Thoracic aorta (tissue), 2 donors: ENCODE data around the gene DSTYK. TPM values are rescaled to one million over a fixed set of nuclear protein-coding genes. Genes with fewer than 3 reads are reported as not detected.

Experiments used
- ATAC-seq: fragments of 150-250 bp; one replicate; pipeline ENCODE4 v1.8.0; 2017; ENCODE audit warnings: low read depth; ENCODE audit not compliant: insufficient number of reproducible peaks, low FRiP score
- DNase-seq: peaks from one replicate; pipeline ENCODE4 v3.0.0-alpha.2; 2020; ENCODE audit warnings: low spot score
- H3K27ac ChIP-seq, 2 donors: fragments of 200-600 bp; sonication (generic); 1 replicate in 1 of 2; 2 replicates in 1 of 2; pipeline ENCODE4 v1.5.1; 2016; ENCODE audit warnings: mild to moderate bottlenecking in 2 of 2, moderate library complexity in 2 of 2
- H3K27me3 ChIP-seq: fragments of 200-600 bp; sonication (generic); replicated peaks from 2 replicates; pipeline ENCODE4 v1.6.0; 2016; ENCODE audit warnings: mild to moderate bottlenecking; ENCODE audit not compliant: insufficient read depth
- H3K36me3 ChIP-seq: fragments of 200-600 bp; sonication (generic); one replicate; pipeline ENCODE4 v1.5.1; 2016
- H3K4me1 ChIP-seq, 2 donors: fragments of 200-600 bp; sonication (generic); 1 replicate in 1 of 2; 2 replicates in 1 of 2; pipeline versions ENCODE4 v1.5.1 to v1.6.0; 2016; ENCODE audit warnings: low read depth in 2 of 2, mild to moderate bottlenecking in 1 of 2; ENCODE audit not compliant: control insufficient read depth in 1 of 2
- H3K4me3 ChIP-seq: fragments of 200-600 bp; sonication (generic); 2 replicates; pipeline ENCODE4 v1.5.1; 2016; ENCODE audit warnings: mild to moderate bottlenecking
- H3K9me3 ChIP-seq: fragments of 200-600 bp; sonication (generic); 2 replicates; pipeline ENCODE4 v1.5.1; 2016
- total RNA-seq, 2 donors: library from RNA; depleted of rRNA; stranded (reverse); fragments of >200 nt; gene quantifications; one replicate each; pipeline versions ENCODE4 v1.1.0 to v1.2.3, GENCODE V29; 2016
- TF ChIP-seq, protein P1 (sequence below): fragments of 200-600 bp; sonication (generic); IDR thresholded peaks from one replicate; pipeline ENCODE4 v1.5.1; 2019; ENCODE audit warnings: antibody characterized with exemption

Gene DSTYK
- total RNA-seq, 2 donors from 2014 or later = 12.9 to 14.4 TPM

GRCh38 chr1:205204552-205204951 lies 7.0 kb downstream of the DSTYK start:
- ATAC-seq (no peak), DNase-seq (no peak)
- H3K4me1 ChIP-seq = peaks cover 4 to 6% of the 10 kb centered on the region in 2 donors
- TF ChIP-seq, protein P1, sequence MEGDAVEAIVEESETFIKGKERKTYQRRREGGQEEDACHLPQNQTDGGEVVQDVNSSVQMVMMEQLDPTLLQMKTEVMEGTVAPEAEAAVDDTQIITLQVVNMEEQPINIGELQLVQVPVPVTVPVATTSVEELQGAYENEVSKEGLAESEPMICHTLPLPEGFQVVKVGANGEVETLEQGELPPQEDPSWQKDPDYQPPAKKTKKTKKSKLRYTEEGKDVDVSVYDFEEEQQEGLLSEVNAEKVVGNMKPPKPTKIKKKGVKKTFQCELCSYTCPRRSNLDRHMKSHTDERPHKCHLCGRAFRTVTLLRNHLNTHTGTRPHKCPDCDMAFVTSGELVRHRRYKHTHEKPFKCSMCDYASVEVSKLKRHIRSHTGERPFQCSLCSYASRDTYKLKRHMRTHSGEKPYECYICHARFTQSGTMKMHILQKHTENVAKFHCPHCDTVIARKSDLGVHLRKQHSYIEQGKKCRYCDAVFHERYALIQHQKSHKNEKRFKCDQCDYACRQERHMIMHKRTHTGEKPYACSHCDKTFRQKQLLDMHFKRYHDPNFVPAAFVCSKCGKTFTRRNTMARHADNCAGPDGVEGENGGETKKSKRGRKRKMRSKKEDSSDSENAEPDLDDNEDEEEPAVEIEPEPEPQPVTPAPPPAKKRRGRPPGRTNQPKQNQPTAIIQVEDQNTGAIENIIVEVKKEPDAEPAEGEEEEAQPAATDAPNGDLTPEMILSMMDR = no peak
- H3K36me3 ChIP-seq = no peaks in the 10 kb centered on the region
- no peaks in the 10 kb centered on the region for H3K9me3 ChIP-seq
- H3K27ac ChIP-seq = no peak overlapping the region
- H3K4me3 ChIP-seq = no peak overlapping the region
- H3K27me3 ChIP-seq = no peaks in the 10 kb centered on the region

GRCh38 chr1:205199931-205200299 lies 11.6 kb downstream of the DSTYK start:
- H3K9me3 ChIP-seq = no peaks in the 10 kb centered on the region
- no peak overlapping the region for H3K27ac ChIP-seq
- no peaks in the 10 kb centered on the region for H3K36me3 ChIP-seq
- no peaks in the 10 kb centered on the region for H3K27me3 ChIP-seq
- H3K4me1 ChIP-seq = peaks cover 8 to 10% of the 10 kb centered on the region in 2 donors
- TF ChIP-seq, protein P1 = no peak
- H3K4me3 ChIP-seq = no peak overlapping the region
- no peak for ATAC-seq
- no peak for DNase-seq

DNA sequence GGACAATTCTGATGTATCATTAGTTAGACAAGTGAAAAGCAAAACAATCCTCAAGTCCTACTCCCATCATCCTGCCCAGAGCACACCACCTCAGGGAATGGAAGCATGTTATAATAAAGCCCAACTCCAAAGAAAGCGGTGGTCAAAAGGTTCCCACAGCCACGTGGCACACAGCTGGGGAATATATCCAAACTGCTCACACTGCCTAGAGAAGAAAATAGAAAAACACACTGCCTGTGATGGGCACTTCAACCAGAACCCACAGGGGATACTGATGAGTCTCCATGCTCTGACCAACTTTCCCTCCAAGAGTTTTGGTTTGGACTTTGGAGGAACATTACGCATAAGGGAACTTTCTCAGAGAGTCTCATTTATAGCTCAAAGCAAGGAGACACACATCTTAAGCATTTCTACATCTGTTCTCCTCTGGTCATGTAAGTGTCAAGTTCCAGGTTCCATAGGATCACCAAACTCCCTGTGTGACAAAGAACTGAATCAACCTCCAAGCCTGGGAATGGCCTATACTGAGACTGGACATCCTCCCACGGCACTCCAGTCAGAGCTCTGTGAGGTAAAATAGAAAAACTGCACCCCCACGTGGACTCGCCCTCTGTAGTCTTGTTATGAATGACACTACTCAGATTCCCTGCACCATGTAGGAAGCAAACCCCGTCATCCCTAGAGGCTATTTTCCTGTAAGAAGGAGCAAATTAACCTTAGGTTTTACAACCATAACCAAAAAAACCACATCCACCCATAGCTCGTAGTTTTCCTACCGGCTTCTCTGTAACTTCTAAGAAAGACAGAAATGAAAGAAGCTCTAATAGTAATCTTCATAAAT lies 12.2 kb downstream of the DSTYK start:
- ATAC-seq = no peak
- H3K4me1 ChIP-seq = peaks cover 5 to 10% of the 10 kb centered on the region in 2 donors
- TF ChIP-seq, protein P1 = no peak
- H3K36me3 ChIP-seq = no peaks in the 10 kb centered on the region
- H3K27ac ChIP-seq = no peak overlapping the region
- no peak overlapping the region for H3K4me3 ChIP-seq
- no peaks in the 10 kb centered on the region for H3K9me3 ChIP-seq
- DNase-seq = no peak
- H3K27me3 ChIP-seq = no peaks in the 10 kb centered on the region

- DNase-seq (no peak), ATAC-seq (no peak)
- peaks cover 5 to 28% of the 10 kb centered on the region in 2 donors for H3K4me1 ChIP-seq
Observed at GRCh38 chr1:205192287-205192686, 19.2 kb downstream of the DSTYK start.

DNA sequence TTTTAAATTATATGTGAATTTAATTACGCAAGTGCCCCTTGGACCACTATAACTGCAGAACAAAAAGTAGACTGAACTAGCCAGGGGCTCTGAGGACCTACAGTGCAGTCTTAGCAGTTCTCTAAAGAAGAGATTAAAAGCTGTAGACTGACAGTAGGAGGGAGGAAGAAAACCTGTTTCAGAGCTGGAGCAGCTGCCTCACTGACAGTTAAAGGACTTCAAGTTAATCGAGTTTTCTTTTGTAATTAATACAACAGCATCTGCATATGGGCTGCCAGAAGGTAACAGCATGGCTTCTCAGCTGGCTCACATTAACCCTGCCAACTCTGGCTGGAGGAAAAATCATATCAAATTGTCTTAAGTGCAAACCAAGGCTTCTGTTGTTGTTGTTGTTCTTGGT lies 19.9 kb downstream of the DSTYK start:
- peaks cover 5 to 28% of the 10 kb centered on the region in 2 donors for H3K4me1 ChIP-seq
- no peak for ATAC-seq
- H3K27ac ChIP-seq = no peak overlapping the region

More at GRCh38 chr1:205192287-205192686, 19.2 kb downstream of the DSTYK start:
- TF ChIP-seq, protein P1 = no peak
- Histone ChIP-seq H3K4me3 (no peak overlapping the region), H3K9me3 (no peaks in the 10 kb centered on the region), H3K36me3 (no peaks in the 10 kb centered on the region), H3K27ac (no peak overlapping the region), H3K27me3 (no peaks in the 10 kb centered on the region)

More for the DNA sequence above, 19.9 kb downstream of the DSTYK start:
- TF ChIP-seq, protein P1 = no peak
- Histone ChIP-seq H3K4me3 (no peak overlapping the region), H3K27me3 (no peaks in the 10 kb centered on the region), H3K9me3 (no peaks in the 10 kb centered on the region), H3K36me3 (no peaks in the 10 kb centered on the region)
- no peak for DNase-seq
